Right renal cortex interstitium (tissue), 3 donors: ENCODE measurements around the gene CTAGE8. TPM values are rescaled to one million over a fixed set of nuclear protein-coding genes. Genes with fewer than 3 reads are reported as not detected.
"Not testable (repeated sequence)": the region's sequence is repeated elsewhere in the genome, so short reads cannot be mapped to it uniquely, and the experiment has no call there.

ENCODE experiments used
- DNase-seq, 3 donors: peaks; one replicate each; pipeline ENCODE4 v3.0.0-alpha.2; 2013; ENCODE audit warnings: low read depth in 3 of 3, low spot score in 2 of 3
- polyA plus RNA-seq, 3 donors: library from polyadenylated mRNA; unstranded; fragments of 120-200 nt; gene quantifications; one replicate each; pipeline ENCODE4 v1.2.1, GENCODE V29; 2013; ENCODE audit not compliant: insufficient read length in 3 of 3

The CTAGE8 gene
- polyA plus RNA-seq, 3 donors, result 5.5 to 9.4 (median 7.7) TPM

DNA sequence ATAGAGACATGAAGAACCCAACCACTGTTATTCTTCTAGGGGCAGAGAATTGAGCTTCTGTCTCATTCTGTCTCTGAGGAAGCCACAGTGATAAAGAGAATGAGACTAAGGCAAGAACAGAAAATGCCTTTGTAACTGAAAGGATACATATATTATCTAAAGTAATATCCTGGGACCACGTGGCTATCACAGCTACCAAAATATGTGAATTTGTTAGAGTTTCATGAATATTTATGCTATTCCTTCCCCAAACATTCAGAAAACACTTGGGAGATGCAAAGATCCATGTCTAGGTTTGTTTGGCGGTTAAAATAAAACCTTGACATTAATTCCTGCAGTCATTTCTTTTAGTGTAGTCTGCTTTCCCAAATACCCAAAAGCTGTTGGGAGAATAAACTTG, 7.0 kb downstream of the CTAGE8 start:
- not testable (repeated sequence) for DNase-seq

DNA sequence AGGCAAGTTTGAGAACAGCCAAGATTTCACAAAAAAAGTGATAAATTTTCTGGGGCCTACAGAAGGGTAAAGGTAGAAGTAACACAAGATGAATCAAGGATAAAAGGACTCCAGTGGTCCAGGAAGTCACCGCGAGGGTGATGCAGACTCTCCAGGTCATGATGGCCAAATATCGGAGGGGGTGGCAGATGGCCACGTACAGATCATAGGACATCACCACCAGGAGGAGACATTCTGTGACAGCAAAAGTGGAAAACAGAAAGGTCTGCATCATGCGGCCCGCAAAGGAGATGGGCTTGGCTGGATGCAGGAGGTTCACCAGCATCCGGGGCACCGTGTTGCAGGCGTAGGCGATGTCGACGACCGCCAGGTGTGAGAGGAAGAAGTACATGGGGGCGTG, 10.0 kb downstream of the CTAGE8 start:
- not testable (repeated sequence) for DNase-seq

DNA sequence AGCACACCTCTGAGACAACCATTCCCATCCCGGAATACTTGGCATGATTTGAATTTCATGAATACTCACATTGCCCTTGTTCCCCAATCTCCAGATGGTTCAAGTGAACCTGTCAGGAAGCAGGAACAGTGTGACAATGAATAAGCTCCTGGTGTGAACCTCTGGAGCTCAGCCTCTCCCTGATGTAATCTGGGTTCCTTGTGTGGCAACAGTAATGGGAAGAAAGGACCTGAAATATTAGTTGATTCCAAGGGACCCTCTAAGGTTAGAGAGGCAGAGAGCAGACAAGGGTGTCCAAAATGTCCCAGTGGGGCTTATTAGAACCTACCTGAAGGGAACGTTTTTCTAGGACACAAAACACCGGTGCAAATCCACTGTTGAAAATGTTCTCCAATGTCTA, 13.0 kb downstream of the CTAGE8 start:
- DNase-seq, result no peak

DNA sequence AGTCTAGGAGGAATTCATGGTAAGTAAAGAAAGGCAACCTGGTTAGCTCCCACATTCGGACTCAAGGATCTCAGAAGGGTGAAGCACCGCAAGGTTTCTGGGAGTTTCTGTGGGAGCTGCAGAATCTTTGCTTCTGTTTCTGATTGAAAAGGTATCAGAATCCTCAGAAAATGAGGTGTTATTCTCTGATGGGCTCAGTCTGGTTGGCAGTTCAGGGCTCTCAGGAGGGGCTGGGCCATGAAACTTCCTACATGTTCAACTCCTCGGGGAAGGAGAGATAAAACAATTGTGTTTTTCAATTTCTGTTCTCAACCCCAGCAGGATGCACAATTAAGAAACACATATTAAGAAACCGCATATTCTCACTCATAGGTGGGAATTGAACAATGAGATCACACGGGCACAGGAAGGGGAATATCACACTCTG, 13.6 kb downstream of the CTAGE8 start:
- no peak for DNase-seq

DNA sequence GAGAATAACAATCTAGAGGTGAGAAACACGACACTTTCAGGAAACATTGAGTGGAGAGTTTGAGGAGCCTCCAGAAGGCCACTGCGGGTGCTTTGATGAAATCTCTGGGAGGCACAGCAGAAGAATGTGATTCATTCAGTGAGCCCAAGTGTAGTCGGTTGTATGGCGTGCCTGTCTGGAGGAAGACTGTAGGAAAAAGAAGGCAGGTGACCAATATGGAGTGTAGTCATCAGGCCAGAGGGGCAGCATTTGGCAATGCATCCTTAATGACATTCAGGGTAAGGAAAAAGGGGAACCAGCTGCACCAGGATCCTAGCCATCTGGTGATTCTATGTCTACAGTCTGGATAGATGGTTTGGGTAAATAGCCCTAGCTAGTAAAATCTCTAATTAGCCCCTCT, 16.8 kb downstream of the CTAGE8 start:
- not testable (repeated sequence) for DNase-seq

DNA sequence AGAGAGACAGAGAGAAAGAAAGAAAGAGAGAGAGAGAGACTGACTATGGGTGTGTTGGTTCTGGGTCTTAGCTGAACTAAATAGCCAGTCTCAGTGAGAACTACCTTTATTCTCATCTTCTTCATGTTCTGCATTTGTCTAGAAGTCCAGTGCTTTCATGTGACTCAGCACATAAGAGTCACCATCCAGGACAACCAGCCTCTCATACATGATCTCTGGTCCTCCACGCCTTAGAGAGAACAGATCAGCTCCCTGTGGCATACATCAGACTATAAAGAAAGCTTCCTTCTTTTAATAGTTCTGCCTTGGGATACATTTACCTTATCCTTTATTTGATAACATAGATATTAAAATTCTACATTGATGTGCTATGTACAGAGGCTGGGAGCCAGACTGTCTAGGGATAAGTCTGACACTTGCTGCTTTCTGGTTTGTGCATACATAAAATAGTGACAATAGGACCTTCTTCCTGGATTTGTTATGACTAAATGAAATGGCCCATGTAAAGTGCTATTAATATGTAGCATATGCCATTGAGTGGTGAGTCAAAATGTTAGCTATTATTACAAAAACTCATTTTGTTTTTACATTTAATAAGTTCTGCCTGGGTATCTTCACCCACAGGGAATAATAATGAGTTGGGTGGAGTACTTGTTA, 21.3 kb downstream of the CTAGE8 start:
- DNase-seq, result not testable (repeated sequence)

DNA sequence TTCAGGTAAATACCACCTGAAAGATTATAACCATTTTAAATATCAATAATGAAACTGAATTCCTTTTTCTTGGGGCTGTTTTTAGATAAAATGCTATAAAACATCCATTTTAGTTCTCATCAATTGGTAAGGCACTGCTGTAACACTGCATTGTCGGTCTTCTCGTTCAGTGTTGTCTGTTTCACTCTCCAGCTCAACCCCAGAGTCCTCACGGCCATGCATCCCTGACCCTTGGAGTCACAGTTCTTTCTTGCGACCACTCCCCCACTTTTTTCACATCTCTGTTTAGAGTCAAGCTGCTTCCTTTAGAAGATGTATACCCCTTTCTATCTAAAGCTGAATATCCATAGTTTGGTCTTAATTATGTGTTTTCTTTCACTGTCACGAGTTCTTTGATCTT, 22.1 kb downstream of the CTAGE8 start:
- not testable (repeated sequence) for DNase-seq

DNA sequence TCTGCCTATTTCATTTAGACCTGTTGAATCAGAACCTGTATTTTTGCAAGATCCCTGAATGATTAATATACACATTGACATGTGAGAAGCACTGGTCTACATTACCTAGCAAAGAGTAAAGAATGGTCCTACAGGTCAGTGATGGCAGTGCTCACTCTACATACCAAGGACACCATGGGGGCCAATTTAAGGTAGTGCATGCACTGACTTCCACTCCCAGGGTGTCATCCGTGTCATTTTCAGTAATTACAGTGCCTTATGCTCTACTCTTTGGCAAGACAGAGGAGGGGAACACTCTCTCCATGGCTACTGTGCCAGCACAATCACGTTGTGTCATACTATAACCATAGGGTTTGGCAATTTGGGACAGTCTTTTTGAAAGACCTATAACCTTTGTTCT, 23.7 kb downstream of the CTAGE8 start:
- not testable (repeated sequence) for DNase-seq

DNA sequence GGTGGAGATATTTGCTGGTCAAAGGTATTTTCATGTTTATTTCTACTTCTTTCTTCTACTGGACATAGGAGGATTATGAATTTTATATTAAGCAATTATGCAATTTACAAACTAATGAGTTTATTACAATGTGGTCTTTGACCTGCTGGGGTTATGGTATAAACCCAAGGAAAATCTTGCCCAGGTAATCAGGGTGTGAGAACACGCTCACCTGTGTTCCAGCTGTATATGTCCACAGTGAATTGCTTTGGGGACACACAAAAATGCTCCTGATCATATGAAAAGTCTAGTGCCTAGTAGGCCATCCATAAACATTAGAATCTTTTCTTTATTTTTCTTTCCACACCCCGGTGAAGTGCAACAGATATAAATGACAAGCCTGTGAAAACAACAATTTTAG, 29.7 kb downstream of the CTAGE8 start, which contains the start of gene OR2A42:
Gene OR2A42, minus strand, starts transcription at position 241 of the 400 bp plus-strand sequence. CDS start 6,762 bp downstream, outside the sequence.
- DNase-seq, result not testable (repeated sequence)

DNA sequence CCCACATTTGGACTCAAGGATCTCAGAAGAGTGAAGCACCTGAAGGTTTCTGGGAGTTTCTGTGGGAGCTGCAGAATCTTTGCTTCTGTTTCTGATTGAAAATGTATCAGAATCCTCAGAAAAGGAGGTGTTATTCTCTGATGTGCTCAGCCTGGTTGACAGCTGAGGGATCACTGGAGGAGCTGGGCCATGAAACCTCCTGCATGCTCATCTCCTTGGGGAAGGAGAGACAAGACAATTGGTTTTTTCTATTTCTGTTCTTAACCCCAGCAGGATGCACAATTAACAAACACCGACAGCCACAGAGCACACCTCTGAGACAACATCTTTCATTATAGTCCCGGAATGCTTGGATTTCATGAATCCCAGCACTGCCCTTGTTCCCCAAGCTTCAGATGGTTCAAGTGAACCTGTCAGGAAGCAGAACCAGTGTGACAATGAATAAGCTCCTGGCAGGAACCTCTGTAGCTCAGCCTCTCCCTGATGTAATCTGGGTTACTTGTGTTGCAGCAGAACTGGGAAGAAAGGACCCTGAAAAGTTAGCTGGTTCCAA, 30.5 kb downstream of the CTAGE8 start:
- DNase-seq, result not testable (repeated sequence)

DNA sequence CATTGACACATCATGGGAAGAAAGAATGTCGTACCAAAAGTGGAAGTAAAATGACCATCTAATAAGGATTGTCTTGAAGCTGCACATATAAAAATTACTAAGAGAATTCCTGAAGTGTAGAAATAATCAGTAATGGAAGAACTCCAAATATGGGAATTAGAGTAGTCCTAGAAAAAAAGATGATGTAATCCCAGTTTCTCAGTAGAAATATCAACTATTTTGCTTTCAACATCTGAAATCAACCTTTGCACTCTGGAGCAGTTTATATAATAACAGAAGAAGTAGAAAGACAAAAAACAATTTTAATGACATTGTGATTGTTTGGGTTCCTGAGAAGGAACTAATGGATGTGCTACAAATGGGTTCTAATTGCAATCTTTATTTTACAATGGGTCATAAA, 36.0 kb downstream of the CTAGE8 start:
- DNase-seq, result not testable (repeated sequence)

DNA sequence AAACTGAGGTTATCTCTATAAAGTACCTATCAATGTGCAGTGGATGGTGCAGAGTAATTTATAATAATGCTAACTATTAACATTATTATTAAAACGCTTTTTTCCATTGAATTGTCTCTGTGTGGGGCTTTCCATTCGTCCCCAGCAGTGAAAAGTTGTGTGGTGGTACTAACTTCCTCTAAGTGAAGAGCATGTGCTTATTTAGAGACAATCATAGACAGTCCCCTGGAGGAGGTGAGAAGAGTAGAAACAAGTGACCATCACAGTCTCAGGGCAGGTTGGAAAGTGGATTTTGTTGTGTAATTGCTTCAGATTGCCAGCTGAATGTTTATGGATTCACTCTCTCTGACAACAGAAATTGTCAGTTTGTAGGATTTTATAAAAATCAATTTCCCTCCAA, 38.1 kb downstream of the CTAGE8 start:
- DNase-seq, result not testable (repeated sequence)

DNA sequence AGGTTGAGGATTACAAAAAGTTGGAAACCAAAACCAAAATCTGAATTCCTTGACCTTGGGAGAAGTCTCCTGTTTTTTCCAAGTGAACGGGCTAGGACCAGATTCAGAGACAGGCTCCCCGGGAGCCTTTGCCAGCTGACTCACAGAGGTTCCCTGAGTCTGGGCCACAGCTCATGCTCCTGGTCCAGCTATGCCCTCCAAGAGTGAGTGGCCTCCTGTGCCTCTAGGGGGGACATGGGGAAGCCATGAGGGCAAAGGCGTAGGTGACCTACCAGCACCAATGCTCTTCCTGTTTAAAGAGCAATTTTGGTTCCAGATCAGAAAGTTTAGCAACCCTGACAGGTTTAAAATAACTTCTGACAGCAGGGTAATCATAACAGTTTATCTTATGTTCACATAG, 40.3 kb downstream of the CTAGE8 start:
- not testable (repeated sequence) for DNase-seq

DNA sequence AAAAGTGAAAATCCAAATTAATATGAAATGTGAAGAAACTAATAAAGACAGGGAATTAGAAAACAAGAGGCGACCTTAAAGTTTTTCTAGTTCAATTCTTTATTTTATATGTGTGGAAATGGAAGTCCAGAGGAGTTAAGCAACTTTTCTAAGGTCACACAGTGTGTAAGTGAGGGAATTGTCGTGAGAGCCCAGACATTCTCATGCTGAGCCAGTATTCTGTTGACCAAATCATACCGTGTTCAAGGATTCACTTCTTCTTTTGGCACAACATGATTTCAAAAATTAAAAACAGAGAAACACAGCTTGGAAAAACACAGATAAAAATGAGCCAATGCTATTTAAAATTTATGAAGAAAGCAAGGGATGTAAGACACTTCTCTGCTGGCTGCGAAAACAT, 42.2 kb downstream of the CTAGE8 start:
- not testable (repeated sequence) for DNase-seq

DNA sequence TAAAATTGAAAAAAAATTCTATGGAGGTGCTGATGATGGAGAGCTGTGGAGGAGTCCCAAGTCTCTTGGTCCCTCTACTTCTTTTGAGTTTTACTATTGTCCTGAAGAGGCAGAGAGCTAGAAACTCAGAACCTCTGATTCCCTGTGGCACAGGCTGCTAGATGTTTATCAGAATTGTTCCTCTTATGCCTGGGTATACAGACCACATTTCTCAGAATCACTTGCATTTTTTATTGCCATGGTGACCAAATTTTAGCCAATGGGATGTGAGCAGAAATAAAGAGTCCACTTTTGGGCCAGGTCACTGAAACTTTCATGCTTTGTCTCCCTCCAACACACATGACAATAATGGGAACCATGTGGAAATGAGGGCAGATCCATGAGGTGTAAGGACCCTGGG, 45.4 kb downstream of the CTAGE8 start:
- not testable (repeated sequence) for DNase-seq

DNA sequence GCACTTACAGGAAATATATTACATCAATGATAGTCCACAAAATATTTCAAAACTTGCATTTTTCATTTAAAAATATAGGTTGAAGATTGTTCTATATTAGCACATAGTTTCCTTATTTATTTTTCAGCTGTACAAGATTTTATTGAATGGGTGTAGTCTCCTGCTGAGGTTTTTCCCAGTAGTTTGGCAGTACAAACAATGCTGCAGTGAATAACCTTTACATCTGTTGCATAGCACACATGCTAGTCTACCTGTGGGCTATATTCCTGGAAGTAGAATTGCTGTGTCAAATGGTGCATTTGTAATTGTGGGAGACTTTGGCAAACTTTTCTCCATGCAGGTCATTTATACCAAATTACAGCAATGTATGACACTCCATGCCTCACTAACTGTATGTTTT, 48.6 kb downstream of the CTAGE8 start:
- DNase-seq, result not testable (repeated sequence)

DNA sequence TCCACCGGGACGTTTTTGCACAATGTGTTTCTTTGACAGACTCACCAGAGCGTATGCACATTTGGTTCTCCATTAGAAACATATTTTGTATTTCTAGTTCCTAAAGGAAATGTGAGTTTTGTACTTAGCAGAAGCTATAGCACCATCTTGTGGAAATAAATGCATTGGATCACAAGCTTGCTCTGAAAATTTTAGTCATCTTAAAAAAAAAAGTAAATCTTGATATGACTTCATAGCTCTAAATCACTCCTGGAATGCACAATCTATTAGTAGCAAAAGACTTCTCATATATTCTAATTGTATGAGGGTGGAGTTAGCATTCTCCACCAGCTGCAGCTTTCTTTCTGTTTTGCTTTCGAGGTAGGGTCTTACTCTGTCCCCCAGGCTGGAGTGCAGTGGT, 49.9 kb downstream of the CTAGE8 start:
- DNase-seq, result not testable (repeated sequence)

DNA sequence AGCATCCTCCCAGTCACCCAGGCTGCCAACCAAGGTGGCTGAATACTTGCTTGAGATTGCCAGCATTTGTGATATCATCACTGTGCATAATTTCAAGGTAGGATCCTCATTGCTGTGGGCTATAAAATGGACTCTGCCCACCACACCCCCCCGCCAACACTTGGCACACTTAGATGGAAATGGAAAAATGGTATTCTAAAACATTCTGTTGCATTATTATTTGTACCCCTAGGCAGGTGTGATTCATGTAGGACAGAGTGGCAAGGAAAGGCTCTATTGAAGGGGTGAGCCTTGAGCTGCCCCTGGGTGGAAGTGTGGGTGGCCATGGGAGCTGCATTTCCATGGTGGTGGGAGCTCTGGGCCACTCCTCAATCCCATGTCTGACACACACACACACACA, 50.5 kb downstream of the CTAGE8 start:
- not testable (repeated sequence) for DNase-seq

DNA sequence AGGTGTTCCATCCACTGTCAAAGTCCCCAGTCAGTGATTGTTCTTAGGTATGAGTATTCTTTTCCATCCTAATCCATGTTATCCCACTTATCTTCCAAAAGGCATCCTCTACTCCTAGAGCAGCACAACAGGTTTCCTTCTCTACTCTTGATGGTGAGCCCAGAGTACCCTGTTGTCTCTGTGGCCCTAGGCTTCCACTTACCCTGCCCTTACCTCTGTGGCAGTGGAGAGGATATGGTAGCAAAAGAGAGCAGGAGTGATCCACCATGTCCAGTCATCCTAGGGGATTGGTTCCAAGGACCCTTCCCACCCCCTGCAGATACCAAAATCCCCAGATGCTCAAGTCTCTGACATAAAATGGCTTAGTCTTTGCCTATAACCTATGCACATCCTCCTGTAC, 51.9 kb downstream of the CTAGE8 start:
- DNase-seq, result not testable (repeated sequence)
